ENCODE data around the gene ESPL1. TPM values are rescaled to one million over a fixed set of nuclear protein-coding genes. Genes with fewer than 3 reads are reported as not detected.

The ESPL1 gene
- total and polyA plus RNA-seq, 2 of the 8 experiments (the other 6 are each of a cell fraction or from before 2014, with no cell fraction given), result 31.8 to 52.7 TPM

DNA sequence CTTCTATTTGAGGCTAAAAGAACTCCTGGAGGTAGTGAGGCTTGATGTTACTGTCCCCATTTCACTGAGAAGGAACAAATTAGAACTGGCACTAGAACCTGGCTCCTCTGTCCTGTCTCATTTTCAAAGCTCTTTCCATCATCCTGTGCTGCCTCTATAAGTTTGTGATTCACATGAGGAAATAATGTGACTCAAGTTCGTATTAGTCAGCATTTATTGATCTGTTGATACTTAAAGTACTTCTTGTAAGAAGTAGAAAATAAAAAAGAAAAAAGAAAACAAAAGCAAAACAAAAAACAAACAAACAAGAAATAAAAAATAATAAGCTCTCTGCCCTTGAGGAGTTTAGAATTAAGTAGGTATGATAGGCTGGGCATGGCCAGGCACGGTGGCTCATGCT, 2.3 kb upstream of the ESPL1 start (continued):
- TF ChIP-seq CEBPB (IDR thresholded peaks at IDR 0.05; ENCODE audit: low read depth, low read length) (no peak), RBBP5 (IDR thresholded peaks at IDR 0.05; ENCODE audit: borderline replicate concordance, low read depth, low read length) (no peak), POU5F1 (IDR thresholded peaks at IDR 0.05; ENCODE audit: low read depth, low read length) (no peak), SIN3A (conservative IDR thresholded peaks at IDR 0.05 in 1 of 2, IDR thresholded peaks at IDR 0.05 in 1 of 2; ENCODE audit: low read depth in 1 of 2, low read length in 2 of 2) (no peak), TCF12 (IDR thresholded peaks at IDR 0.05; ENCODE audit: low read depth, low read length) (no peak), NANOG (IDR thresholded peaks at IDR 0.05; ENCODE audit: insufficient read depth, low read depth, low read length, poor library complexity, severe bottlenecking) (no peak), SAP30 (IDR thresholded peaks at IDR 0.05; ENCODE audit: insufficient read depth, insufficient replicate concordance, low read length) (no peak)
